Bronchial epithelial cell (primary cell): ENCODE data around the gene ANGPT4. TPM values are rescaled to one million over a fixed set of nuclear protein-coding genes. Genes with fewer than 3 reads are reported as not detected.

ENCODE experiments used
- DNase-seq: peaks from one replicate; pipeline ENCODE4 v3.0.0-alpha.2; 2010; ENCODE audit warnings: low read depth
- FAIRE-seq: peaks from 2 replicates; lab custom pipeline; 2011; peaks lifted over from hg19 to GRCh38; lab: Jason Lieb, UNC
- H3K27me3 ChIP-seq: 2 replicates; pipeline ENCODE4 v1.5.1; 2011; ENCODE audit warnings: low read length; ENCODE audit not compliant: control insufficient read depth, insufficient read depth
- H3K36me3 ChIP-seq: 2 replicates; pipeline ENCODE4 v1.5.1; 2011; ENCODE audit warnings: low read length; ENCODE audit not compliant: control insufficient read depth, insufficient read depth
- H3K4me3 ChIP-seq: 2 replicates; pipeline ENCODE4 v1.5.1; 2011; ENCODE audit warnings: mild to moderate bottlenecking, low read depth, low read length, control low read depth
- CTCF ChIP-seq: IDR thresholded peaks from 2 replicates; pipeline ENCODE4 v1.5.1; 2011; ENCODE audit warnings: mild to moderate bottlenecking, moderate library complexity, low read length, control low read depth, inconsistent platforms; ENCODE audit not compliant: insufficient read depth, severe bottlenecking
- total RNA-seq: library from RNA; depleted of rRNA; stranded (reverse); fragments of >200 nt; gene quantifications from 2 replicates; pipeline ENCODE4 v1.2.1, GENCODE V29; 2014

The ANGPT4 gene
- total RNA-seq, 1 donor from 2014 or later, result not detected

- FAIRE-seq (no peak), DNase-seq (peak; percentile 44)
- Histone ChIP-seq H3K27me3 (no peaks in the 10 kb centered on the region), H3K36me3 (peaks cover 12% of the 10 kb centered on the region), H3K4me3 (peak overlapping the region; percentile 50)
- TF ChIP-seq CTCF, result no peak
Measured at GRCh38 chr20:841568-842546, 74.3 kb downstream of the ANGPT4 start.

- H3K36me3 ChIP-seq, result peaks cover 10% of the 10 kb centered on the region
- no peak for TF ChIP-seq CTCF
- no peaks in the 10 kb centered on the region for H3K27me3 ChIP-seq
- no peak for FAIRE-seq
- H3K4me3 ChIP-seq, result peak overlapping the region; percentile 50
- no peak for DNase-seq
Measured at GRCh38 chr20:840858-841567, 75.1 kb downstream of the ANGPT4 start.

- FAIRE-seq, result no peak
- Histone ChIP-seq H3K4me3 (no peak overlapping the region), H3K36me3 (peaks cover 5% of the 10 kb centered on the region), H3K27me3 (no peaks in the 10 kb centered on the region)
- TF ChIP-seq CTCF, result no peak
- DNase-seq, result no peak
Measured at GRCh38 chr20:840503-840857, 75.7 kb downstream of the ANGPT4 start.

- DNase-seq (no peak), FAIRE-seq (no peak)
- no peak for TF ChIP-seq CTCF
- H3K36me3 ChIP-seq, result no peaks in the 10 kb centered on the region
- no peak overlapping the region for H3K4me3 ChIP-seq
- no peaks in the 10 kb centered on the region for H3K27me3 ChIP-seq
Measured at GRCh38 chr20:839626-840025, 76.5 kb downstream of the ANGPT4 start.

GRCh38 chr20:839015-839414 lies 77.1 kb downstream of the ANGPT4 start:
- Histone ChIP-seq H3K36me3 (no peaks in the 10 kb centered on the region), H3K4me3 (no peak overlapping the region), H3K27me3 (no peaks in the 10 kb centered on the region)
- no peak for DNase-seq
- TF ChIP-seq CTCF, result no peak
- FAIRE-seq, result no peak
